NCI-H446 treated with DMSO at 0.1 percent for 48 hours (cell line): ENCODE data around the gene TADA2A.
"Not testable (repeated sequence)": the region's sequence is repeated elsewhere in the genome, so short reads cannot be mapped to it uniquely, and the experiment has no call there.

ENCODE experiments used
- DNase-seq: peaks from one replicate; lab custom pipeline; 2025; lab: John Stamatoyannopoulos, UW

The TADA2A gene

GRCh38 chr17:37493249-37494027 lies 86.8 kb downstream of the TADA2A start:
- DNase-seq: no peak

DNA sequence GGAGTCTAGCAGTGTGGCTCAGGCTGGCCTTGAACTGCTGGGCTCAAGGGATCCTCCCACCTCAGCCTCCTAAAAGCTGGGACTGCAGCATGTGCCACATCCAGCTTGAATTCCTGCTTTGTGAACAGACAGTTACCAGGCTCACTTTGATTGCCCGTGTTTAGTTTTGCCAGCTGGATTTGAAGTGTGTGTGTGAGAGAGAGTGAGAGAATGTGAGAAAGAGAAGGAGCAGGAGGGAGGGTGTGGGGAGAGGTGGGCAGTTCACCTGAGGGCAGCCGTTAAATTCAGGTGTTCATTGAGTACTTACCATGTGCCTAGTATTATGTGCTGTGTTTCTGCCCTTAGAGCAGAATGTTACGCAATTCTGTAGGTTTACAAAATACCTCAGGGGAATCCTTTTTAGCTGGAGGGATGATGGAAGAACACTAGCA lies 87.7 kb downstream of the TADA2A start:
- no peak for DNase-seq

DNA sequence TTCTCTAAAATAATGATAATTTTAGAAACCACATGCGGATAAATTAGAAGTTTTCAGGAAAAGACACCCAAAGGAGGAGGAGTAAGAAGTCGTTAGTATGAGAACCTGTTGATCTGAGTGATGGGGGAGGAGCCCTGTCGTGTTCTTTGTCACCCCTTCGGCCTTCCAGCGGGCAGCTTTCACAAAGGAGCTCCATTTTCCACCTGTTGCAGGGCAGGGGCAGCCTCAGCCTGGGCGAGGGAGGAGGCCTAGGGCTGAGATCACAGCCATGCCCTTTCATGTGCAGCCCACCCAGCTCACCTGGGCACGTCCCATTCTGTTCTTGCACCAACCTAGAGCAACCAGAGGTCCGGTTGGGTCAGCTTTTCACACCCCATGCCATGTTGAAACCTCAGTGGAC lies 88.3 kb downstream of the TADA2A start:
- no peak for DNase-seq

- no peak for DNase-seq
These were observed 93.7 kb downstream of the TADA2A start for GRCh38 chr17:37500378-37500777.

DNA sequence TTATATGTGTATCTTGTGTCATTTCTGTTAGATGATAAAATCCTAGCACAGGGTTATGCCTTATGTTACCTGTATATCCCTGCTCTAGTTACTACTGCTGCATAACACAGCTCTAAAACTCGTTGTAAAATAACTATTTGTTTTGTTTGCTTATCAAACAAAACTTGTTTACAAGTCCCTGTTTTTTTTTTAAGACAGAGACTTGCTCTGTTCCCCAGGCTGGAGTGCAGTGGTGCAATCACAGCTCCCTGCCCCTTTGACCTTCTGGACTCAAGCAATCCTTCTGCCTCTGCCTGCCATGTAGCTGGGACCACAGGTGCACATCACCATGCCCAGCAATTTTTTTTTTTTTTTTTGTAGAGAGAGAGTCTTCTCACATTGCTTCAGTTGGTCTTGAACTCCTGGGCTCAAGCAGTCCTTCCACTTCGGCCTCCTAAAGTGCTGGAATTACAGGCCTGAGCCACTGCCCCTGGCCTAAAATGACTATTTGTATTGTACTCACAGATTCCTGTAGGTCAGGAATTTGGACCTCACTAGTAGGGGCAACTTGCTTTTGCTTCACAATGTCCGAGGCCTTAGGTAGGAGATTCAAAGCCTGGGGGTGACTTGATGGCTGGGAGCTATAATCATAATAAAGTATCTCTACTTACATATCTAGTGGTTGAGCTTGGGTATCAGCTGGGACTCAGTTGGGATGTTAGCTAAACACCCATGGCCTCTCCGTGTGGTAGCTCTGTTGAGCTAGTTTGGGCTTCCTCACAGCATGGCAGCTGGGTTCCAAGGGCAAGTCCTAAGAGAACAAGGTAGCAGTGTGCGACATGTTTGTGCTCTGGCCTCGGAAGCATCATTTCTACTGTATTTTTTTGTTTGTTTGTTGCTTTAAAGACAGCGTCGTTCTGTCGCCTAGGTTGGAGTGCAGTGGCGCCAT lies 95.6 kb downstream of the TADA2A start:
- no peak for DNase-seq

DNA sequence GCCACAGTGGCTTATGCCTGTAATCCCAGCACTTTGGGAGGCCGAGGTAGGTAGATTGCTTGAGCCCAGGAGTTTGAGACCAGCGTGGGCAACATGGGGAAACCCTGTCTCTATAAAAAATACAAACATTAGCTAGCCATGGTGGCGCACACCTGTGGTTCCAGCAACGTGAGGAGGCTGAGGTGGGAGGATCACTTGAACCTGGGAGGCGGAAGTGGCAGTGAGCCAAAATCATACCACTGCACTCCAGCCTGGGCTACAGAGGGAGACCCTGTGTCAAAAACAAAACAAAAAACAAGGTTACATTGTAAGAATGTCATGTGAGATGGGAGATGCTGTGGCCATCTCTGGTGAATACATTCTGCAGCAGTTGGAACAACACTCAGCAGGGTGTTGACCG lies 96.5 kb downstream of the TADA2A start:
- no peak for DNase-seq

DNA sequence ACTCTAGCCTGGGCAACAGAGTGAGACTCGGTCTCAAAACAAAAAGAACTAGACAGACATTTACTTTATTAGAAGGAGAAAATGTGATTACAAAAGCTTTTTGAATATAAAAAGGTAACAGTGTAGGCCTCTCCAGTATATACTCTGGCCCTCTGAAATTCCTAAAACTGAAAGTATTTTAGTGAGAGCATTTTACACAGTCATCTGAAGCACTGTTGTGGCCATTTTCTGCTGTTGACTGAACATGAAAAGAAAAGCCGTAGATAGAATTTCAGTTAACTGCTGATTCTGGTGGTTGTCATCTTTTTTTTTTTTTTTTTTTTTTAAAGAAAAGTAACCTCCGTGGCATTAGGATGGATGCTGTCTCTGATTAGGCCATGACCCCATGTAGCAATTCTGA lies 98.6 kb downstream of the TADA2A start:
- DNase-seq: no peak

- peak; percentile 15 for DNase-seq
These were observed 100.0 kb downstream of the TADA2A start for GRCh38 chr17:37506678-37507077.

DNA sequence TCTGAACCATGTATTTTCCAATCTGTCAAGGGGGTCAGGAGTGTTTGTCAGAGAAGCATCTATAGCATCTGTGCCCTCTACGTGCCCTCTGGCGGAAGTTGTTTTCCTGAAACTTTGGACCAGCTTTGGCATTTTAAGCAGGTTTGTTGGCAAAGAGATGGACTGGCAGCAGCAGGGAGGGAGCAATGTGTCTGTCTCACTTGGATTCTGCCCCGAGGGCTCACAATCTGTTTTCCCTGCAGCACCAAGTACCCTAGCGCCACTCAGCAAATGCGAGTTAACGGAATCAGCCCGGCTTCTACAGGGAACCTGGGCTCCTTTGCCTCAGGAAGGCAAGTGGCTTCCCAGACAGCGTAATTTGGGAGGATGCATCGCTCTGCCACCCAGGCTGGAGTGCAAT lies 100.4 kb downstream of the TADA2A start:
- peak; percentile 56 for DNase-seq

DNA sequence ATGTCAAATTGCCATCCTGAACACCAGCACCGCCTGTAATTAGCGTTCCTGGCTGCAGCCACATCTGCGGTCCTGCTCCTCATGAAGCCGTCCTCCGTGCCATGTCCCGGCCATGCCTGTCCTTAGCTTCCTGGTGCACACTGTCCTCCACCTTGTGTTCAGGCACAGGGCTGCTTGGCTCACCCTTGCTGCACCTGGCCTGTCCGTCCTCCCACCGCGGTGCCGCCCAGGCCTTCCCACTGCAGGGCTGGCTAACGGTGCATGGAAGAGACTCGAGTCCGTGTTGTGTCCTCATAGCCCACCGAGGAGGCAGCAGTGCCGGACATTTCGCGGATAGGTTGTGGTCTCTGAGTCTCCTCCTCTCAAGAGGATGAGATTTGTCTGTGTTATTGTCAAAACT lies 103.4 kb downstream of the TADA2A start:
- no peak for DNase-seq

DNA sequence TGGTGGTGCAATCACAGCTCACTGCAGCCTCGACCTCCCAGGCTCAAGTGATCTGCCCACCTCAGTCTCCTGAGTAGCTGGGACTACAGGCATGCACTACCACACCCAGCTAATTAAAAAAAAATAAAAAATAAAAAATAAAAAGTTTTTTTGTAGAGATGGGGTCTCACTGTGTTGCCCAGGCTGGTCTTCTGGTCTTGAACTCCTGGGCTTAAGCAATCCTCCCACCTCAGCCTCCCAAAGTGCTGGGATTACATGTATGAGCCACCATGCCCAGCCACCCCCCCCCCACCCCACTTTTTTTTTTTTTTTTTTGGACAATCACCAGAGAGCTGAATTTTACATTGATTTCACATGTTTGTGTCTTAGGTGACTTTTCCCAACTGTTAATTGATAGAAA lies 105.0 kb downstream of the TADA2A start:
- DNase-seq: not testable (repeated sequence)

- no peak for DNase-seq
These were observed 105.9 kb downstream of the TADA2A start for GRCh38 chr17:37512442-37513068.

DNA sequence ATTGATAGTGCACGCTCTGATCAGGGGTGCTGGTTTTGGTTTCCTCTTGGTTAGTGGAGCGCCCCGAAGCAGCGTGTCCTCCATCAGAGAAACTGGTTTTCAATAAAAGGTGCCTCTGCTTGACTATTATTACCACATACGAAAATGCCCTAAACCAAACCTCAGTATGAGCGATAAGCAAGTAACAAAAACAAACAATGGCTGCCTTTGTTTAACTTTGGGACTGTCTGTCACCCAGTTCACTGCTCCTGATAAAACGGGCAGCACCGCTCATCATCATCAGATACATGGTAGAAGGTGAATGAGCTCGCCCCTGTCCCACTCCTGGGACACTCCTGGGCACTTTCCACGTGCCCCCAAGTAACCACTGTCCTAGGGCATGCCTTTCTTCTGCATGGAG lies 107.0 kb downstream of the TADA2A start:
- no peak for DNase-seq

GRCh38 chr17:37516127-37516571 lies 109.5 kb downstream of the TADA2A start:
- no peak for DNase-seq

DNA sequence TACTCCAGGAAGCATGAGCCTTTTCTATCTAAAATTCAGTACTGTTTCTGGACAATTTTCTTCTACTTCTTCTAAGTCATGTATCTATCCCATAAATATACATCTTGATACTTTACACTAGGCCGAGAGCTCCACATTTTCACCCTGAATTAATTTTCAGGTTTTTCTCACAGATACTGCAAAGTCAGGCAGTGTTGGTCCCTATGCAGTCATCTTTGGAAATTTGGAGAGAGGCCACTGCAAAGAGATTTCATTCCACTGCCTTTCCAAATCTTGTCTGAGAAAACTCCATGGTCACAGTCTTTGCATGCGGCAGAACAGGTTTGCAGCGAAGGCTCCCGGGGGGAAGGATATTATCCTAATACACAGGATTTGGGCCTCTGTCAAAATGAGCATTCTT lies 111.2 kb downstream of the TADA2A start:
- DNase-seq: no peak

DNA sequence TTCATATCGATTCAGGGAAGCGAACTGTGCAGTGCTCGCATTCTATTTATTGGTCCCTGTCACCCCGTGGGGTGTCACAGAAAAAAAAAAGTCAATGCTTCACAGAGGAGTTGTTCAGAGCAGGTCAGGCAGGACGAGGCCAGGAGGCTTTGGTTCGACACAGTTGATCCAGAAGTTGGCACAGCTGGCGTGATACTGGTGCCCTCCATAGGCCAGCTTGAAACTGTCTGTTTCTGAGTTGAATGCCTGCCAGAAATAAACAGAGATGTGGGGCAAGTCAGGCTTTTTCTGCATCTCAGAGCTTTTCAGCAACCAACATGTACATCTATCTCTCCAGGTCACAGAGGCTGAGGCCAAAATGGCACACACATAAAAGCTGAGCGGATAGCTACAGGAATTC lies 112.1 kb downstream of the TADA2A start:
- no peak for DNase-seq

DNA sequence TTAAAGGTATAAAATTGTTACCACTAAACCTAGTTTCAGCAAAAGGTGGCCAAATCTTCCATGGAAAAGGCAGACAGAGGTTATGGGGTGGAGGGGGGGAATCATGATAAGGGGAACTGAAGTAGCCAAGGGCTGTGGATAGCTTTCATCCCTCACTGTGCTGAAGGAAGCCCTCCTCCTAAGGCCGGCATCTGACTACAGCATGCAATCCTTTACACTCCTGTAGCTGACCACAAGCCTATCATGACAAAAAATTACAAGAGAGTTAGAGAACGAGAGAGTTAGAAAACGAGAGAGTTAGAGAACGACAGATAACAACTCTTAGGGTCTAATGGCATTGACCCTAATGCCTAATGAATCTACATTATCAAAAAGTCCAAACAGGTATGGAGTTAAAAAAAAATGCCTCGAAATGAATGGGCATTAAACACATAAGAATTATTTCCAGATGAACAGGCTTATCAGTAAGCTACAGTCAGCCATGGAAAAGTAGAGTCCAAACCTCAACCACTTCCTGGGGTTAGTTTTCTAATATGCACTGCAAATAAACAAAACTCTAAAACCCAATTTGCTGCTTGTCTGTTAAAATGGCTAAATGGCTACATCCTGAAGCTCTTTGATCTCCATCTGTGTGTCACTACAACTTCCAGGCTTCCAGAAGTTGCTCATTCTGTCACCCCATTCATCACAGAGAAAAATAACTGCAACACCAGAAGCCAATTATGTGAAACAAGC lies 112.7 kb downstream of the TADA2A start:
- no peak for DNase-seq

DNA sequence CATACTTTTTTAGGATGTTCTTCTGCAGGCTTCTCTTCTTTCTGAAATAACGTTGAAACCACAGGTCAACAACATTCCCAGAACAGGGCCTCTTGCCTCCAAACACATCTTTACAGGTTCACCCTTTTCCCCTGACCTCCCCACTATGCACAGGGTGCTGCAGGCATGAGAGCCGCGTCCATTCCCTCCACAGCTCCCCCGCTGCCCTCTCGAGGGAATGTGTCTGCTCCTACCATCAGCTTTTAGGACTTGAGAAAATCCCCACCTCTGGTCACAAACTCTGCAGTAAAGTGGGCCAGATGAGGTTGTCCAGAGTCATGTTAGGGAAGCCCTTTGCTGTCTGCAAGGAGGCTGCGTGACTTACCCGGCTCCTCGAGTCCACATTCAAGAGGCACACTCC lies 113.5 kb downstream of the TADA2A start:
- no peak for DNase-seq

DNA sequence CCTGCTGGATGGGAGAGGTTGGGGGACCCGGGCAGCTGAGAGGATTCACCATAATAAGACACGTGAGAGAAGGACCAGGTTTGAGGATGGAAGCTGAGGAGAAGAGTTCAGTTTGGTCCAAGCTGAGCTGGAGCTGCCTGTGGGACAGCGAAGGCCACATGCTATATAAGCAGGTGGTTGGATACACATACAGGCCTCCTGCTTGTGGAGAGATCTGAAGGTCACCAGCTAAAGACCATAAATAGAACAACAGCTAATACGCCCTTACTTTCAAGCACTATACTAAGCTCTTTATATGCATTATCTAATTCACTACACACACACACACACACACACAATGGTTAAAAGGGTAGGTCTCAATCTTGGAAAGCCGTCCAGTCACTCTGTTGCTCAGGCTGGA lies 115.1 kb downstream of the TADA2A start:
- DNase-seq: no peak

- no peak for DNase-seq
These were observed 117.1 kb downstream of the TADA2A start for GRCh38 chr17:37523715-37524219.

DNA sequence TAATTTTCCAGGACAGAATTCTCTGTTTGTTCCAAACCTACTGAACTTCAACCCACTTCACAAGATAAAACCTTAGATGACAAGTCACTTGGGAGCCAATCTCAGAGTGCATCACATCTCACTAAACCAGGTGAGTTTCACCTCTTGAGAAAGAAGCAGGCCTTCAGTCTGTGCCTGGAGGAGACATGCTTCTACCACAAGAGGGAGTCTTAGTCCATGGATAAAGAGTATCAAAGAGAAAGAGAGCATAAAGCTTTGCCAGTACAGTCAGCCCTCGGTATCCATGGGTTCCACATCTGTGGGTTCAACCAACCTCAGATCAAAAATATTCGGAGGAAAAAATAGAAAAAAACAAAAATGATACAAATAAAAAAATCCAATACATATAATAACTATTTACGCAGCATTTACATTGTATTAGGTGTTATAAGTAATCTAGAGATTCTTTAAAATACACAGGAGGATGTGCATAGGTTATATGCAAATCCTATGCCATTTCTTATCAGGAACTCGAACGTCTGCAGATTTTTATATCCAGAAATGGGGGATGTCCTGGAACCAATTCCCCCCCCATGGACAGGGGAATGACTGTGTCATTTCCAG lies 120.7 kb downstream of the TADA2A start:
- no peak for DNase-seq
